Stimulated activated CD8-positive, alpha-beta memory T cell treated with anti-CD3 and anti-CD28 coated beads, Interleukin-12 subunit alpha, Interleukin-12 subunit beta, amount 100 ng/mL, for 24 hours (primary cell): ENCODE data around the gene CKLF.
"Not testable (repeated sequence)": the region's sequence is repeated elsewhere in the genome, so short reads cannot be mapped to it uniquely, and the experiment has no call there.

ENCODE experiments used
- DNase-seq: peaks from one replicate; pipeline ENCODE4 v3.0.0-alpha.2; 2020; ENCODE audit errors: extremely low read depth

The CKLF gene

GRCh38 chr16:66542396-66542795 lies 10.0 kb upstream of the CKLF start:
- DNase-seq, result no peak

GRCh38 chr16:66543541-66543940 lies 8.8 kb upstream of the CKLF start:
- no peak for DNase-seq

DNA sequence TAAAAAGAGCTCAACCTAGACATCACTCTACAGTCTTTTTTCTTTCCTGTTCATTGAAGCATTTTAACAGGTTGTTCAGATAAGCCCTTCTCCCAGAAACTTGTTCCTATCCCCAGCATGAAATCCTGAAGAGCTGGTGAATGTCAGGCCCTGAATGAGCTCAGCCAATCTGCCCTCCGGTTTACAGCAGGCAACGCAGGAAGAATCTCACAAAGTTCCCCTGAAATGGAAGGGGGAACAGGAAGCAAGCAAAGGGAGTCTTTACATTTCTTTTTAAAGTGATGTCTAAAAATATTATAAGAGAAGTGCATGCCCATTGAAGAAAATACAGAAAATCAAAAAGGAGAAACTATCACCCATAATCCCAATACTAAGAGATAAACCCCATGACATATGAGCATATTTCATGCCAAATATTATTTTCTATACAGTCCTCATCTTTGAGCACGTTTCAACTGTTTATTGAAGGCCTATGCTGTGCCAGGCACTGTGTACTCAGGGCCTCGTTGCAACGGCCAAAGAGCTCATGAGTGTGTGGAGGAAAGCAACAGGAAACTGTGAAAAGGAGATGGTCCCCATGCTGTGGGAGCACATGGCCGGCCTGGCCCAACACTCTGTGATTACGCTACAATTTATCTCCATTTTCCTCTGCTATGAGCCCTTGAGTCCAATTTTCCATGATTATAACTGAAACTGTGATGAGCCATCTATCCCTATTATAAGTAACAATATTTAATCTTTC lies 8.2 kb upstream of the CKLF start:
- no peak for DNase-seq

DNA sequence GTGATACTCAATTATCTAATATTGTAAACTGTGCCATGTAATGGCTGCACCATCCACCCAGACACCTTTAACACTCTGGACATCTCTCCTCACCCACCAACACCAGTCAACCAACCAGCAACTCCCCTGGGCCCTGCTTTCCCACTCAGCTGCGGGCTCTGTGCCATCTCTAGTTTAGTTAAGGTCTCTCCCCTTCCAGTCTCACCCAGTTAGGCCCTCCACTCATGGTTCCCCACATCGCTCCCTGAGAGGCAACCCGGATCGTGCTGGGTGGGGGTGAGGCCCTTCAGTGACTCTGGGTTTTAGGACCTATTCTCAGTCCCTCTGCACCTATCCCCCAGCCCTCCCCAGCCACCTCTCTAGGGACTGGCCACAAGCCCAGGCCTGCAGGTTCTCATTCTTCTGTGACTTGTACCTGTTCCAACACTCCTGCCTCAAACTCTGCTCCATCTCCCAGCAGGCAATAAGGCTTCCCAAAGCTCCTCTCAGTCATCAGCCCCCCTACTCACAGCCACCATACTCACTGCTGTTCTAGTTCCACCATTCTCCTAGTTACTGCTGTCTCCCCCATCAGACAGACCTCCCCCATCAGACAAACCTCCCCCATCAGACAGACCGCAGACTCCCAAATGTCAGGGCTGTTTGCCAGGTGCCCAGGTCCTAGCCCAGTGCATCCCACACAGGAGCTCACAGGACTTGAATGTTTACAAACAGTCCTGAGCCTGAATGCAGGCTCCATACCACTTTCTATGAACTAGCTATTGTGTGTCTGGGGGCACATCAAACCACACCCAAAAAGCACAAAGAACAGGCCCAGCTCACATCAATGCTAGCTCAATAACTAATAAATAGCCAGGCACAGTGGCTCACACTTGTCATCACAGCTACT lies 5.0 kb upstream of the CKLF start:
- no peak for DNase-seq

DNA sequence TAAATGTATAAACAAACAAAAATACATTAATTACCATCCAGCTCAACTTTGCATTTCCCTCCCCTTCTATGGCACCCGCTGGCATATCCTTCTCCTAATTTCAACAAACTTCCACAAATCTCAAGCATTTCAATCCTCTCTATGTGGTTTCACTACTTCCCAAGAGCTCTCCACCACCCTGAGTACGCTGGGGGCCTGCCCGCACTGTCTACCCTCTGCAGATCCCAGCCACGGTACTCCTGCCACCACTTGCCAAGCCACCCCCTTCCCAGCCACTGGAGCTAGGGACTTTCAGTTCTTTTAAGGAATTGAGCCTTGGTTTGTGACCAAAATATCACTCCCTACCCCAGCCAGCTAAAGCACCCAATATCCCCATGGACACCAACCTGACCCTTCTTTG lies 4.3 kb upstream of the CKLF start:
- DNase-seq, result no peak

GRCh38 chr16:66548868-66549267 lies 3.5 kb upstream of the CKLF start:
- no peak for DNase-seq

DNA sequence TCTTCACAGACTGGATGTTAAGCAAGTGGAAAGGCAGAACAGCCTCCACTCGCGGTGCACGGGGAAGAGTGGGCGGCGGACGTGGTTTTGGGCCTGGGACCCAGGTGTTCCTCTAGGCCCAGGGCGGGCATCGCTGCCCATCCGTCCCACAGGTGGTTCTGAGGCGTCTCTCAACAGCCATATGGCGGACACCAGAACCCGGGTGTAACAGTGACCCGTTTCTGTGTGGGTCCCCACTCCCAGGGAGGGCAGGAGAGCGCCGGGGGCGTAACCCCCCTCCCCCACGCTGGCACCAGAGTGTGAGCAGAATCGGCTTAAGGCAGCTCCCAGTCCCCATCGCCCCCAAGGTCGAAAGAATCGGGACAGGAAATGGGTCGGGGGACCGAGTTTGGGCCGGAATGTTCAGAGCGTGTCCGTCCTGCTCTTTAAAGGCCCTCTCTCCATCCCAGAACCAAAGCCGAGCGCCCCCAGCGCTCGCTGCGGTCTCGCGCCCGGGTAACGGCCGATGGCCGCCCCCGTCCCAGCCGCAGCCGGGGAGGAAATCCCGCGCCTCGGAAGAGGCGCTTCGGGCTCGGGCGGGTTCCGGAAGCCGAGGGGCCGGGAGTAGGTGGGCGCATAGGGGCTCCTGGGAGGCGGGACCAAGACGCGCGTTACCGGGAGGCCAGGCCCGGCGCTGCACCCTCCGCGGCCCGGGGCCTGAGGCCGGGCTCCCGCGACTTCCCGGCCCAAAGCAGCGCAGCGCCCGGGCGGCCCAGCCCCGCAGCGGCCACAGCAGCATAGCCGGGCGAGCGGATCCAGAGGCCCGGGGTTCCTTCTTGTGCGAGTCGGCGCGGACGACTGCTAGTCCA lies 2.9 kb upstream of the CKLF start, which contains the start of gene TK2:
TSS of gene TK2 (minus strand) at position 839 of the 848 bp plus-strand sequence. CDS start at position 778, 61 bp downstream.
- peak; percentile 39 for DNase-seq

GRCh38 chr16:66551348-66551759 lies 1.0 kb upstream of the CKLF start:
- peak; percentile 25 for DNase-seq

- no peak for DNase-seq
Measured at GRCh38 chr16:66551788-66552285, 539 bp upstream of the CKLF start.

GRCh38 chr16:66553223-66553622 lies 847 bp downstream of the CKLF start:
- DNase-seq, result no peak

GRCh38 chr16:66554021-66554420 lies 1.6 kb downstream of the CKLF start:
- DNase-seq, result no peak

GRCh38 chr16:66554495-66554894 lies 2.1 kb downstream of the CKLF start:
- no peak for DNase-seq

GRCh38 chr16:66560107-66560506 lies 7.7 kb downstream of the CKLF start:
- DNase-seq, result no peak

- no peak for DNase-seq
Measured at GRCh38 chr16:66561381-66562080, 9.2 kb downstream of the CKLF start.

DNA sequence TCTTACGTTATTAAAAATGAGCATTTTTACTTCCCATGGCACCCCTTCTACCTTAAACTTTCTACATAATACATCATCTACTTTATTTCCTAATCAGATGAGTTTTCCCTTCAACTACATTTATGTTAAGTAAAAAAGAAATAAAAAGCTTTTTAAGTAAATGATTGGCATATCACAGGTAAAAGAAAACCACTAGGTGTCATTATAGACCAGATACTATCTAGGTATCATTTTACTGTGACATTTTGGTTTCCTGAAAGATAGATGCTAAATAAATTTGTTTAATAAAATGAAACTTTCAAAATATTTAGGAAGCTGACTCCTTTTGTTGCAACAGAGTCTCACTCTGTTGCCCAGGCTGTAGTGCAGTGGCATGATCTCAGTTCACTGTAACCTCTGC lies 10.0 kb downstream of the CKLF start:
- no peak for DNase-seq

- no peak for DNase-seq
Measured at GRCh38 chr16:66562986-66563385, 10.6 kb downstream of the CKLF start.

GRCh38 chr16:66563574-66564334 lies 11.4 kb downstream of the CKLF start:
- no peak for DNase-seq

- DNase-seq, result no peak
Measured at GRCh38 chr16:66566051-66566901, 13.9 kb downstream of the CKLF start, which contains the start of gene CMTM1. Gene CMTM1, plus strand, starts transcription at chr16:66566439. Its CDS starts 75 bp downstream, at chr16:66566514.

- not testable (repeated sequence) for DNase-seq
Measured at GRCh38 chr16:66567270-66567669, 14.9 kb downstream of the CKLF start.
